HepG2 (cell line): ENCODE results near the gene KRTAP12-2. TPM values are rescaled to one million over a fixed set of nuclear protein-coding genes. Genes with fewer than 3 reads are reported as not detected.

Source experiments
- ATAC-seq: fragments of 200-7000 bp; cut with Tn5 transposase; 3 replicates; pipeline ENCODE4 v1.9.1; 2020; ENCODE audit warnings: mild to moderate bottlenecking, moderate library complexity
- BruUV-seq: library from RNA; stranded (reverse); fragments of 400-500 nt; replicated peaks from 2 replicates; lab custom pipeline; 2021; lab: Mats Ljungman, UMichigan
- CTCF ChIA-PET: fragments of 300-600 bp; formaldehyde crosslinking; extraction: SDS; loops from one replicate; lab custom pipeline; 2021; ENCODE audit warnings: low total read pairs, inconsistent platforms, low intra/inter-chr PET ratio; lab: Yijun Ruan, JAX
- POLR2A ChIA-PET: fragments of 350-600 bp; sonication (Branson Sonifier 250); formaldehyde crosslinking; loops from one replicate; lab custom pipeline; 2020; ENCODE audit warnings: antibody characterized with exemption, inconsistent platforms; lab: Yijun Ruan, JAX
- DNase-seq: peaks from one replicate; pipeline ENCODE4 v3.0.0-alpha.2; 2015; ENCODE audit warnings: low spot score
- FAIRE-seq: peaks from 3 replicates; lab custom pipeline; 2011; peaks lifted over from hg19 to GRCh38; lab: Jason Lieb, UNC
- H2AFZ ChIP-seq: one replicate; pipeline ENCODE4 v1.6.1; 2011; ENCODE audit warnings: low read length, inconsistent platforms
- H3K27ac ChIP-seq: fragments of 300-600 bp; 3 replicates; pipeline ENCODE4 v1.8.0; 2011; ENCODE audit warnings: mixed run types, mild to moderate bottlenecking, mixed read lengths, low read length, inconsistent platforms; ENCODE audit not compliant: insufficient read depth; ENCODE audit errors: extremely low read length
- H3K27me3 ChIP-seq, 2 experiments: fragments of 200-600 bp in 1 of 2; 2 replicates in 1 of 2; 3 replicates in 1 of 2; pipeline versions ENCODE4 v1.6.0 to v1.8.0; 2011; ENCODE audit warnings: low read length in 2 of 2, mild to moderate bottlenecking in 2 of 2, moderate library complexity in 2 of 2, inconsistent platforms in 1 of 2; ENCODE audit not compliant: insufficient read depth in 2 of 2, control insufficient read depth in 1 of 2
- H3K36me3 ChIP-seq, 2 experiments: fragments of 200-600 bp in 1 of 2; replicated peaks in 1 of 2; 2 replicates in 1 of 2; 3 replicates in 1 of 2; pipeline versions ENCODE4 v1.5.1 to v1.8.0; 2011; ENCODE audit warnings: low read length in 2 of 2, inconsistent platforms in 1 of 2; ENCODE audit not compliant: insufficient read depth in 2 of 2, control insufficient read depth in 1 of 2
- H3K4me1 ChIP-seq: 2 replicates; pipeline ENCODE4 v1.5.1; 2012; ENCODE audit warnings: low read length, inconsistent platforms; ENCODE audit not compliant: insufficient read depth
- H3K4me2 ChIP-seq: 2 replicates; pipeline ENCODE4 v1.6.0; 2011; ENCODE audit warnings: low read depth, low read length, inconsistent platforms
- H3K4me3 ChIP-seq, 3 experiments: fragments of 200-600 bp in 1 of 3; sonication (generic), shearing (Covaris generic) in 1 of 3; replicated peaks in 1 of 3; 2 replicates each; pipeline ENCODE4 v1.5.1; 2011 to 2016; ENCODE audit warnings: low read length in 3 of 3, inconsistent platforms in 2 of 3, low read depth in 2 of 3, mild to moderate bottlenecking in 2 of 3, control low read depth in 1 of 3, mixed read lengths in 1 of 3; ENCODE audit not compliant: insufficient read depth in 1 of 3
- H3K79me2 ChIP-seq: one replicate; pipeline ENCODE4 v1.6.1; 2011; ENCODE audit warnings: low read length, inconsistent platforms; ENCODE audit not compliant: insufficient read depth
- H3K9ac ChIP-seq: 2 replicates; pipeline ENCODE4 v1.6.0; 2011; ENCODE audit warnings: mild to moderate bottlenecking, low read depth, low read length, inconsistent platforms; ENCODE audit not compliant: insufficient read depth
- H3K9me3 ChIP-seq: 2 replicates; pipeline ENCODE4 v1.5.1; 2012; ENCODE audit warnings: mild to moderate bottlenecking, low read length
- H4K20me1 ChIP-seq: 2 replicates; pipeline ENCODE4 v1.6.0; 2011; ENCODE audit warnings: inconsistent platforms, mild to moderate bottlenecking, low read length, moderate library complexity; ENCODE audit not compliant: insufficient read depth
- CCAR2 ChIP-seq: fragments of 200-400 bp; formaldehyde crosslinking; optimal IDR thresholded peaks from 2 replicates; pipeline ENCODE3; 2018; ENCODE audit warnings: low read depth, mild to moderate bottlenecking, low read length, moderate library complexity
- ESRRA ChIP-seq: sonication (generic); formaldehyde crosslinking; IDR thresholded peaks from 2 replicates; pipeline ENCODE4 v1.5.1; 2020; ENCODE audit warnings: mild to moderate bottlenecking, low read depth, missing genetic modification reagents
- ETV5 ChIP-seq: IDR thresholded peaks from 2 replicates; pipeline ENCODE4 v1.6.1; 2018; ENCODE audit warnings: missing biosample characterization, missing genetic modification reagents, inconsistent platforms, borderline replicate concordance
- MTA1 ChIP-seq: sonication (generic); formaldehyde crosslinking; IDR thresholded peaks from 2 replicates; pipeline ENCODE4 v1.4.0; 2020; ENCODE audit warnings: missing genetic modification reagents, mild to moderate bottlenecking, borderline replicate concordance
- RORA ChIP-seq: sonication (generic); formaldehyde crosslinking; IDR thresholded peaks from 2 replicates; pipeline ENCODE4 v1.5.0; 2020; ENCODE audit warnings: mild to moderate bottlenecking, missing genetic modification reagents, moderate library complexity
- TCF7 ChIP-seq: sonication (generic); IDR thresholded peaks from 2 replicates; pipeline ENCODE4 v1.6.1; 2016; ENCODE audit warnings: antibody characterized with exemption, low read depth
- ZNF235 ChIP-seq: sonication (generic); formaldehyde crosslinking; IDR thresholded peaks from 2 replicates; pipeline ENCODE4 v1.8.1; 2023; ENCODE audit warnings: mild to moderate bottlenecking, missing genetic modification reagents, borderline replicate concordance
- ZNF333 ChIP-seq: sonication (generic); formaldehyde crosslinking; IDR thresholded peaks from 2 replicates; pipeline ENCODE4 v1.4.0; 2020; ENCODE audit warnings: mild to moderate bottlenecking, missing genetic modification reagents, borderline replicate concordance
- ZNF510 ChIP-seq: sonication (generic); formaldehyde crosslinking; IDR thresholded peaks from 2 replicates; pipeline ENCODE4 v1.4.0; 2020; ENCODE audit warnings: low read depth, mild to moderate bottlenecking, missing genetic modification reagents
- ZNF547 ChIP-seq: sonication (generic); formaldehyde crosslinking; IDR thresholded peaks from 2 replicates; pipeline ENCODE4 v1.5.1; 2020; ENCODE audit warnings: mild to moderate bottlenecking, missing genetic modification reagents
- ZNF605 ChIP-seq: sonication (generic); formaldehyde crosslinking; IDR thresholded peaks from 2 replicates; pipeline ENCODE4 v1.8.0; 2022; ENCODE audit warnings: mild to moderate bottlenecking, missing genetic modification reagents
- ZNF780A ChIP-seq: sonication (generic); formaldehyde crosslinking; IDR thresholded peaks from 2 replicates; pipeline ENCODE4 v1.8.0; 2022; ENCODE audit warnings: mild to moderate bottlenecking, missing genetic modification reagents, moderate library complexity
- ZNF800 ChIP-seq: sonication (generic); formaldehyde crosslinking; IDR thresholded peaks from 2 replicates; pipeline ENCODE4 v1.4.0; 2020; ENCODE audit warnings: missing genetic modification reagents
- ZXDC ChIP-seq: sonication (generic); formaldehyde crosslinking; IDR thresholded peaks from 2 replicates; pipeline ENCODE4 v1.5.0; 2020; ENCODE audit warnings: mild to moderate bottlenecking, missing genetic modification reagents
- WGBS: methylation state at CpG from one replicate; pipeline ENCODE4 v1.1.6; 2017; ENCODE audit warnings: low lambda C conversion rate; 5-methylcytosine and 5-hydroxymethylcytosine counted together
- in situ Hi-C: cut with HindIII; loops from 2 replicates; pipeline ENCODE4 v1.10.0; 2017; ENCODE audit warnings: low pct_unique_long_range_greater_than_20kb; ENCODE audit not compliant: extremely low pct_ligation_motif_present
- intact Hi-C: fragments of 100-400 bp; cut with micrococcal nuclease; formaldehyde crosslinking; loops from one replicate; pipeline ENCODE4 v1.10.0; 2022; ENCODE audit not compliant: unreplicated experiment
- polyA plus RNA-seq, 8 experiments: library from polyadenylated mRNA; depleted of rRNA in 3 of 8; stranded (reverse) in 7 of 8; unstranded in 1 of 8; fragments of >200 nt; fragmentation: Illumina TruSeq in 4 of 8; extraction: Trizol in 4 of 8; gene quantifications; 2 replicates each; pipeline versions ENCODE4 v1.2.1 to v1.2.3, GENCODE V29; 2011 to 2016; ENCODE audit warnings: low read depth in 4 of 8, missing spikeins in 1 of 8, mixed read lengths in 1 of 8; ENCODE audit not compliant: insufficient read depth in 1 of 8
- total RNA-seq, 5 experiments: library from RNA; depleted of rRNA; stranded (reverse); fragments of >200 nt; fragmentation: Illumina TruSeq; extraction: Trizol; gene quantifications; 2 replicates each; pipeline ENCODE4 v1.2.3, GENCODE V29; 2016; ENCODE audit warnings: low read depth in 1 of 5

Gene KRTAP12-2
- total and polyA plus RNA-seq, 2 of the 13 experiments (the other 11 are each of a cell fraction or from before 2014, with no cell fraction given) = not detected

- no peak for TF ChIP-seq ZXDC (CRISPR knock-in tag)
- no peak for TF ChIP-seq ESRRA (CRISPR knock-in tag)
- TF ChIP-seq ZNF605 = no peak
- no peak for TF ChIP-seq TCF7
- no peak for TF ChIP-seq CCAR2
- TF ChIP-seq ZNF235 (CRISPR knock-in tag) = no peak
Measured at GRCh38 chr21:44712203-44713028, 45.7 kb upstream of the KRTAP12-2 start (continued).

- H3K9me3 ChIP-seq = no peaks in the 10 kb centered on the region
- H3K4me2 ChIP-seq = peak within 1 kb of the TSS; percentile 21; the same call in 1 of the 2 replicates
- no TSS peak for BruUV-seq
- ATAC-seq (peak; percentile 62), DNase-seq (no peak), FAIRE-seq (no peak)
- H3K36me3 ChIP-seq = no peaks in the 10 kb centered on the region
- H2AFZ ChIP-seq = no peak within 1 kb of the TSS
- H3K9ac ChIP-seq = no peak within 1 kb of the TSS
- no peak within 1 kb of the TSS for H3K27ac ChIP-seq
- ChIA-PET POLR2A (no interaction called here), CTCF (no interaction called here)
- no peak within 1 kb of the TSS; a peak in 1 of 6 replicates for H3K4me3 ChIP-seq
- peaks cover 16 to 62% of the 10 kb centered on the region in 2 experiments for H3K27me3 ChIP-seq
- H4K20me1 ChIP-seq = no peaks in the 10 kb centered on the region
- in situ Hi-C loops = no loop called here
- intact Hi-C loops = no loop called here
- H3K4me1 ChIP-seq = peaks cover 16% of the 10 kb centered on the region; the same call in 1 of the 2 replicates
- no peaks in the 10 kb centered on the region for H3K79me2 ChIP-seq
- 17% methylated on average over 15 of the region's 41 CpGs for WGBS
- TF ChIP-seq ZNF547 (no peak), ZNF780A (no peak), RORA (no peak), MTA1 (0 out of 2 replicates have a peak, but pooled peaks have one; percentile 35), ZNF333 (no peak), ESRRA (CRISPR knock-in tag) (no peak), ZNF800 (CRISPR knock-in tag) (0 out of 2 replicates have a peak, but pooled peaks have one; percentile 9), ETV5 (CRISPR knock-in tag) (no peak), ZNF510 (CRISPR knock-in tag) (no peak)
Measured at GRCh38 chr21:44711327-44712202, 44.8 kb upstream of the KRTAP12-2 start, which contains the start of gene TSPEAR. Gene TSPEAR, minus strand, starts transcription at chr21:44711572. Its CDS starts 58 bp downstream, at chr21:44711514.
